Bone marrow (tissue), 2 donors: Measurements from ENCODE around the gene CACNA1I.
"Not testable (repeated sequence)": the region's sequence is repeated elsewhere in the genome, so short reads cannot be mapped to it uniquely, and the experiment has no call there.

ENCODE experiments used
- DNase-seq, 2 donors: peaks; one replicate each; lab custom pipeline; 2025; lab: John Stamatoyannopoulos, UW

The CACNA1I gene

GRCh38 chr22:39570665-39571064, at the start of gene CACNA1I:
TSS of gene CACNA1I (plus strand) at chr22:39570753. CDS start at chr22:39570753, 0 bp downstream.
- no peak for DNase-seq

DNA sequence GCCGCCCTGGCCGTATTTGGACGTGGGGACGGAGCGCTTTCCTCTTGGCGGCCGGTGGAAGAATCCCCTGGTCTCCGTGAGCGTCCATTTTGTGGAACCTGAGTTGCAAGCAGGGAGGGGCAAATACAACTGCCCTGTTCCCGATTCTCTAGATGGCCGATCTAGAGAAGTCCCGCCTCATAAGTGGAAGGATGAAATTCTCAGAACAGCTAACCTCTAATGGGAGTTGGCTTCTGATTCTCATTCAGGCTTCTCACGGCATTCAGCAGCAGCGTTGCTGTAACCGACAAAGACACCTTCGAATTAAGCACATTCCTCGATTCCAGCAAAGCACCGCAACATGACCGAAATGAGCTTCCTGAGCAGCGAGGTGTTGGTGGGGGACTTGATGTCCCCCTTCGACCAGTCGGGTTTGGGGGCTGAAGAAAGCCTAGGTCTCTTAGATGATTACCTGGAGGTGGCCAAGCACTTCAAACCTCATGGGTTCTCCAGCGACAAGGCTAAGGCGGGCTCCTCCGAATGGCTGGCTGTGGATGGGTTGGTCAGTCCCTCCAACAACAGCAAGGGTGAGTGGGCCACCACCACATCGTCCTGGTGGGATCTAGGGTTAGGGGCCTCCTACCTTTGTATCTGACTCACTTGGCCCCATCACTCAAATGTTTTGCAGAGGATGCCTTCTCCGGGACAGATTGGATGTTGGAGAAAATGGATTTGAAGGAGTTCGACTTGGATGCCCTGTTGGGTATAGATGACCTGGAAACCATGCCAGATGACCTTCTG, 49.3 kb upstream of the CACNA1I start:
- not testable (repeated sequence) for DNase-seq

GRCh38 chr22:39522091-39522490, 48.5 kb upstream of the CACNA1I start:
- not testable (repeated sequence) for DNase-seq

DNA sequence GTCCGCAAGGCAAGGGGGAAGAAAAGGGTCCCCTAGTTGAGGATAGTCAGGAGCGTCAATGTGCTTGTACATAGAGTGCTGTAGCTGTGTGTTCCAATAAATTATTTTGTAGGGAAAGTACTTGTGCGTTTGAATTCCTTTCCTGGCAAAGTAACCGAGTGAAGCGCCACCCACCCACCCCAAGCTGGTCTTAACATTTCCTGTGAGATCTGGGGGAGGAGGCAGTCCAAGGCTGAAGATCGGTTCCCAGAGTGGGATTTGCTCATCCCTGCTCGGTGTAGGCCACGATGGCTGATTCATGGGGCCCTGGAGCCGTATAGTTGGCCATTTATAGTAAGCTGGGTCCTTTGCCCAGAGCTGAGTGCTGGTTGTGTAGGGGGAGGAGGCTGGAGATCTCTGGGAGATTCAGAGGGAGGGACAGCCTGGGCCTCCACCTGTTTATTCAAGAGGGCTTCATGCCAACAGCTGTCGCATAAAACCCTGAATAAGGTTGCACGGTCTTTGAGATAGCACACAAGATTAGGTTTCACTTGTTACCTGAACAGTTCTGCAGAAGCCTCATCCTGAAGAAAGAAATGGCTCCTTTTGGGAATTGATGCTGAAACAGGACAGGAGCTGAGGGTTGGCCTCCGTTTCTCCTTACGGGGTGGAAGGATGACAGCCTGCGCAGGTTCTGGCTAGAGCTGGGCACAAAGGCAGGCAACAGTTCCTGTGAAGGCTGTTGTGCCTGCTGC, 47.8 kb upstream of the CACNA1I start:
- no peak for DNase-seq

DNA sequence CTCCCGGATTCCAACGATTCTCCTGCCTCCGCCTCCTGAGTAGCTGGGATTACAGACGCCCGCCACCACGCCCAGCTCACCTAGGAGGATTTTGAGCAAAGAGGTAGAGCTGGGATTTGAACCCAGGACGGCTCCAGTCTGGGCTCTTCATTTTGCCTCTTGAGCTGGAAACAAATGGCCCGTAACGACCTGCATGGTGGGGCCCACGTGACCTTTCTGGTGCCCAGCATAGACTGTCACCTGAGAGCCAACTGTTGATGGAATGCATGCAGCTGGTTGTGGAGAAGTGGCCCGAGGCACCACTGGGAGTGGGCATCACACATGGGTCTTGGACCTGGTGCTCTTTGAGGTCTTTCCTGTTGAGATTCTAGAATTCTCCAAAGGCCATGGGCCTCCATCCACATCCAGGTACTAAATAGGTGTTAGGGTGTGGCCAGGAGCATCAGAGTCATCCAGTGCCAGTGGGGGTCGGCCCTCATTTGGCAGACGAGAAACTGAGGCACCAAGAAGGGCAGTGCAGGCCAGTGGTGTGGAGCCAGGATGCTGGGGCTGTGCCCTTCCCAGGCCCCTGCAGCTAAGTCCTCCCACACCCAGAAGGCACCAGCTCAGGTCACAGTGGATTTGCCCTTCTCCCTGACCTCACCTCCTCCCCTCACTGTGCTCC, 46.3 kb upstream of the CACNA1I start:
- no peak for DNase-seq

DNA sequence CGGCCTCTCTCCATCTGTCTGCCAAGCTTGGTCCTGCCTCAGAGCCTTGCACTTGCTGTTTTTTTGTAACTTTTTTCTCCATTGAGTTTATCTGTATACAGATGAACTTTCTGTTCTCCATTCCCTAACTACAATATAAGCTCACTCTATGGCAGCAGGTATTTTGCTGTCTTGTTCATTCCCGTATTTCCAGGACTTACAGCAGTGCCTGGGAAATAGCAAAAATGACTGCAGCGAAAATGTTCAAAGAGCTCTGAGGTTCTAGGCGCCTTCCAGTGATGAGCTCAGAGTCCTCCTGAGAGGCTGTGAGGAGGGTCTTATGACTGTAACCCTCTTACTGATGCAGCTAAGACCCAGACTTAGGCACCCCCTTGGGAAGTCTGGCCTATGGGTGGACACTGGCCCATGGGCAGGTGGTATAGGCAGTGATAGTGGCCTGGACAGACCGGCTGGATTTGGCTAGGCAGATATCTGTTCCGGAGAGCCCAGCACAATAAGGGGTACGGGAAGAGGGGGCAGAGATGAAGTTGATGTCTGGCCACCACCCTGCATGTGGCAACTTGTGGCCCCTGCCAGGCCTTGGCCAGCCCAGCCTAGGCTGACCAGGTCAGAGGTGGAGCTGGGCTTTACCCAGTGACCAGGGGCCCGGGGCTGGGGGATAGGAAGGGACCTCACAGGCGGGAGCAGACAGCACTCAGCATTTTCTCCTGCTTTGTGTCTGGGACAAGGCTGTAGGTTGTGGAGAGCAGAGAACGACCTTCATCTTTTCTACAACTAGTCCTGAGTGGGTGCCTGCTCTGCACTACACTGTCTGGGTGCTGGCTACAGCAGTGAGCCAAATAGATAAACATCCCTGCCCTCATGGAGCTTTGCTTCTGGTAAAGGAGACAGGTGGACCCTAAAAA, 45.5 kb upstream of the CACNA1I start:
- no peak for DNase-seq

DNA sequence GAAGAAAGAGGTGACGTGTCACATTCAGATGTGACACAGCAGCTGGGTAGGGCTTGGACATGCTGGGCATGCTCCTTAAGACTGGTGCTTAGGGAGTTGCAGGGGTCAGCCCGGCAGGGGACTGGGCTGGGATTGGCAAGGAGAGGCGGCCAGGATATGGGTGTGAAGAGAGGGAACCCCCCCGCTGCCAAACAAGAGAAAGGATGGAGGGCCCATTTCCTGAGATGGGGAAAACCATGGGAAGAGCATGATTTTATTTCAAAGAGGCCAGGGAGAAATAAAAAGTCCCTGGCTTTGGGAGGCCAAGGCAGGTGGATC, 44.9 kb upstream of the CACNA1I start:
- no peak for DNase-seq

DNA sequence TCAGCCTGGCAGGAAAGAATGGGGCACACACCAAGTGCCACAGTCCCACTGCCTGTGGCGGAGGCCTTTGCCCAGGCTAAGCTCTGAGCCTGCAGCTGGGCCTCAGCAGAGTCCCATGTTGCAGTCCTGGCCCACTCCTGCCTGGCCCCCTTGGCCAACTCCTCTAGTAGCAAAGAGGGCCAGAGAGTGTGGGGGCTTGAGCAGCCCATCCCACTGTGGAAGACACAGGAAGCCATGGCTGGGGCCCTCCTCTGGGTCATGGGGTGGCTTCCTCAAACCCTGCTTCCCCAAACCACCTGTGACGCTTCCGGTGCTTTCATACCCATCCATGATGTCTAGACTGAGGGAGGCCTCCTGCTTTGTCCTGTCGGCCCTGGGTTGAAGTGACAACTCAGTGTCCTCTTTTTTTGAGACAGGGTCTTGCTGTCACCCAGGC, 43.8 kb upstream of the CACNA1I start:
- no peak for DNase-seq

GRCh38 chr22:39527481-39527961, 43.0 kb upstream of the CACNA1I start:
- DNase-seq, result no peak

- no peak for DNase-seq
These were observed 42.4 kb upstream of the CACNA1I start for GRCh38 chr22:39528080-39528661.

- peak; percentile 62 to 83 for DNase-seq
These were observed 41.7 kb upstream of the CACNA1I start for GRCh38 chr22:39528681-39529486.

- DNase-seq, result no peak
These were observed 41.1 kb upstream of the CACNA1I start for GRCh38 chr22:39529487-39529851.

DNA sequence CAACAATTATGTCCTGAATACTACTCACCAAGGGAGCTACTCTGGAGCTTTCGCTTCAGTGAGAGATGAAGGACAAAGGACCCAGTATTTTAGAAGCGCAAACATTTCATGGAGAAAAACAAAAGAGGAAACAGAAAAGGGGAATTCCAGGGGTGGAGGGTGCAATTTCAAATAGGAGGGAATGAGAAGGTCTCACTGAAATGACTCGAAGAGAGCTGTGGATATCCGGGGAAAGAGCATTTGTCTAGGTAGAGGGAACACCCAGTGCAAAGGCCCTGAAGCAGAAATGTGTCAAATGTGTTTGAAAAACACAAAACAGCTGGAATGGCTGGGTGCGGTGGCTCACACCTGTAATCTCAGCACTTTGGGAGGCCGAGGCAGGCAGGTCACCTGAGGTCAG, 40.4 kb upstream of the CACNA1I start:
- DNase-seq, result no peak

GRCh38 chr22:39530692-39531331, 39.7 kb upstream of the CACNA1I start:
- DNase-seq, result peak in 1 of 2 donors; percentile 22

DNA sequence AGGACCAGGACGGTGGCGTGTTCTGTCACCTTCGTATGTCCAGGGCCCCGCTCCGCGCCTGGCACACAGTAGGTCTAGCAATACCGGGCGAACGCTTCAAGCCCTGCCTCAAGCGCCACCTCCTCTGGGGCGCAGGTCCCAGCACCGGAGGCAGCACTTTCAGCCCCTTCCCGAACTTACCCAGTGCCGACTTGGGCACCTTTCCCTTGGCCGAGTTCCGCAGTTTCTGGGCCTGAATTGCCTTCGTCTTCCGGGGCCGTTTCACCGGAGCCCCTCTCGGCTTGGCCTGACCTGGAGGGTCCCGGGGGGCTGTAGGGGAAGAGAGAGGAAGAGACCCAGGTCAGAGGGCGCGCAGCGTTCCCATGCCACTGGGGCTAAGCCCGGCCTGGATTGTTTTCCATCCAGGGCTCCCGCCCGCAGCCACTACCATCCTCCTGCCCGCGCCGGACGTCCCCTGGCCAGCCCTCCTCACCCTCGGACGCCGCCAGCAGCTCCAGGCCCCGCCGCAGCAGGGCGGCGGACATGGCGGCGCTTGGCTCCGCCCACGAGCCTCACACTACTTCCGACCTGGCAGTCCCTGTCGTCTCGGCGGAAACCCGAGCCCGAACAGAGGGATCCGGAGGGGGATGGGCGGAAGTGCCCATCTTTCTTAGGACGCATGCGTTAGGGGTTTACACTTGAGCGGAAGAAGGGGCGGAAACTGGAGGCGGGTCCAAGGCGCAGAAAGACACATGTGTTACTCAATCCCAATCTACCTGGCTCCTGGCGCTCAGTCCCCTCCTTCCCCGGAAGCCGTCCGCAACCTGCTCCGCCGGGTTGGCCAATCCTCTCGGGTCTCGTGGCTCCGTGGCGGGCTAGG, 38.1 kb upstream of the CACNA1I start, which contains the start of gene RPS19BP1:
Gene RPS19BP1 (minus strand): TSS at position 534 of the 859 bp plus-strand sequence. CDS start 10 bp downstream, at position 524.
- DNase-seq, result peak; percentile 69 to 100

DNA sequence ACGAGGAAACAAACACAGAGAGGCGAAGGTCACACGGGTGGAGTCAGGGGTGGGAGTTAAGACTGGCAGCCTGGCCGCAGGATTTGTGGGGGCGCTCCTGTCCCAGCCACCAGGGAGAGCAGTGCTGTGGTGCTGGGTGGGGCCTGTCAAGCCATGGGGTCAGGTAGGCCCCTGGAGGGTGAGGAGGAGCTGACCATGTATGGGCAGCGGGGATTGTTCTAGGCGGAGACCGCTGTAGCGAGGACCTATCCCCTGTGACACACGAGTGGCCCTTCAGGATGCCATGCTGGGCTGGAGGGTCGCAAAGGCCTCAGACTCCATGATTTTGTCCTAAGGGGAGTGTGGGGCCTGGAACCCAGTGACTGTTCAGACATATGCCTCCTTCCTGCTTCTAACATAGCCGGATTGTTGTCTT, 36.5 kb upstream of the CACNA1I start:
- no peak for DNase-seq

DNA sequence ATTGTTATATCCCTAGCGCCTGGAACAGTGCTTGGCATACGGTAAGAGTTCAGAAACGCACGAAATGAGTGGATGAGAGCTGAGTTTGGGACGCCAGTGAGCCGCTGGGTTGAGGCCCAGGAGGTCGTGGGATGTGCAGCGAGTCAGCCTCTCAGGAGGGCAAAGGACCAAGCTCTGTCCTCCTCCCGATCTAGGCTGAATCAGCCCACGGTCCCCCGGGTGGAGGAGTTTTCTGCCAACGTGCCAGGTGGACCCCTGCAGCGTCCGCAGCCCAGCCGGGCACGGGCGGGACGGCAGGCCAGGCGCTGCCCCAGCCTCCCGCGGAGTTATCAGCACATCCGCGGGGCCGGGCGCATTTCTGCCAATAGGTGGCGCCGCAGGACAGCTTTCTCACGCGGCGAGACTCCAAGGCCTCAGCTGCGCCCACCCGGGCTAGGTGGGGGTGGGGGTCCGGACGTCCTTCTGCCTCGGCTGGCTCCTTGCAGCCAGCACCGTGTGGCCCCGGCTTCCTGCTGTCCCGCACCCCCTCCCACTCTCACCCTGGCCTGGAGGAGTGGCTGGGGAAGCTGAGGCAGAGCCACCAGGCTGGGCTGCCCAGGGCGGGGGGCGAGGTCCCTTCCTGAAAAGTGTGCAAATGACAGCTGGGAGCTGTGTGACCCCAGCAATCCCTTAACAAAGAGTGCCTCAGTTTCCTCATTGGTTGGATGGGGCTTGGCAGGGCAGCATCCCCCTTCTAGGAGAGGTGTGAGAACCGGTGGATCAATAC, 35.8 kb upstream of the CACNA1I start:
- DNase-seq, result peak; percentile 27 to 29

- no peak for DNase-seq
These were observed 35.2 kb upstream of the CACNA1I start for GRCh38 chr22:39535357-39535725.
